ENCODE data around the gene HPGDS.

GRCh38 chr4:94378047-94378446 lies 35.4 kb upstream of the HPGDS start:
- no peak for TF ChIP-seq ZNF263 (CRISPR knock-in tag; IDR thresholded peaks at IDR 0.05; ENCODE audit: low read depth)
- no peak for TF ChIP-seq CTCF (IDR thresholded peaks at IDR 0.05)
- no peak for TF ChIP-seq ATF2 (CRISPR knock-in tag; IDR thresholded peaks at IDR 0.05; ENCODE audit: borderline replicate concordance, low read depth)
- no peak for TF ChIP-seq JUN (CRISPR knock-in tag; IDR thresholded peaks at IDR 0.05)
- TF ChIP-seq RORB (CRISPR knock-in tag; IDR thresholded peaks at IDR 0.05): no peak
- TF ChIP-seq ZSCAN18 (CRISPR knock-in tag; IDR thresholded peaks at IDR 0.05): no peak
- TF ChIP-seq PRRX2 (CRISPR knock-in tag; IDR thresholded peaks at IDR 0.05): no peak
- TF ChIP-seq ARID4B (CRISPR knock-in tag; IDR thresholded peaks at IDR 0.05; ENCODE audit: borderline replicate concordance): no peak
- no peak for TF ChIP-seq MAX (CRISPR knock-in tag; IDR thresholded peaks at IDR 0.05)
